DND-41 (cell line): ENCODE data around the gene IFI30.
A peak's percentile ranks its signal among the peaks of the same experiment; 100 is the strongest.

Experiments
- ATAC-seq: fragments of 200-7000 bp; cut with Tn5 transposase; 3 replicates; pipeline ENCODE4 v1.9.1; 2021; ENCODE audit warnings: low read depth; ENCODE audit not compliant: insufficient read depth
- DNase-seq: peaks from one replicate; pipeline ENCODE4 v3.0.0-alpha.2; 2020
- H2AFZ ChIP-seq: 2 replicates; pipeline ENCODE4 v1.6.0; 2012; ENCODE audit warnings: low read depth, low read length
- H3K27ac ChIP-seq: 2 replicates; pipeline ENCODE4 v1.5.1; 2012; ENCODE audit warnings: low read length, inconsistent platforms
- H3K27me3 ChIP-seq: fragments of 200-600 bp; sonication (generic); 2 replicates; pipeline ENCODE4 v1.6.0; 2012; ENCODE audit warnings: low read length, mild to moderate bottlenecking, inconsistent platforms; ENCODE audit not compliant: insufficient read depth, poor library complexity
- H3K36me3 ChIP-seq: 2 replicates; pipeline ENCODE4 v1.5.1; 2012; ENCODE audit warnings: low read length, inconsistent platforms; ENCODE audit not compliant: insufficient read depth
- H3K4me1 ChIP-seq: 2 replicates; pipeline ENCODE4 v1.5.1; 2012; ENCODE audit warnings: mild to moderate bottlenecking, low read length; ENCODE audit not compliant: insufficient read depth
- H3K4me2 ChIP-seq: 2 replicates; pipeline ENCODE4 v1.6.0; 2012; ENCODE audit warnings: mild to moderate bottlenecking, moderate library complexity, low read length, inconsistent platforms; ENCODE audit not compliant: insufficient read depth
- H3K4me3 ChIP-seq, 2 experiments: fragments of 200-600 bp in 1 of 2; shearing (Covaris generic) in 1 of 2; 2 replicates each; pipeline ENCODE4 v1.5.1; 2012 to 2016; ENCODE audit warnings: inconsistent platforms in 2 of 2, low read length in 2 of 2, mild to moderate bottlenecking in 2 of 2, low read depth in 1 of 2, moderate library complexity in 1 of 2
- H3K79me2 ChIP-seq: 2 replicates; pipeline ENCODE4 v1.6.0; 2012; ENCODE audit warnings: low read length, inconsistent platforms; ENCODE audit not compliant: insufficient read depth
- H3K9ac ChIP-seq: 2 replicates; pipeline ENCODE4 v1.6.0; 2012; ENCODE audit warnings: low read depth, mild to moderate bottlenecking, inconsistent platforms, low read length, moderate library complexity
- H3K9me3 ChIP-seq: 2 replicates; pipeline ENCODE4 v1.5.1; 2012; ENCODE audit warnings: low read length, moderate library complexity, mild to moderate bottlenecking, inconsistent platforms; ENCODE audit not compliant: insufficient read depth, severe bottlenecking
- H4K20me1 ChIP-seq: 2 replicates; pipeline ENCODE4 v1.6.0; 2012; ENCODE audit warnings: low read length; ENCODE audit not compliant: insufficient read depth
- CTCF ChIP-seq: IDR thresholded peaks from 2 replicates; pipeline ENCODE4 v1.5.1; 2012; ENCODE audit warnings: borderline replicate concordance, low read length, moderate library complexity, mild to moderate bottlenecking; ENCODE audit not compliant: poor library complexity, severe bottlenecking; ENCODE audit errors: extremely low read depth
- EZH2 ChIP-seq: IDR thresholded peaks from 3 replicates; pipeline ENCODE4 v1.6.1; 2012; ENCODE audit warnings: borderline replicate concordance, low read depth, mild to moderate bottlenecking, moderate library complexity, low read length, inconsistent platforms; ENCODE audit not compliant: severe bottlenecking

The IFI30 gene

GRCh38 chr19:18164072-18164471 lies 9.5 kb upstream of the IFI30 start:
- DNase-seq (no peak), ATAC-seq (no peak)
- peaks cover 9% of the 10 kb centered on the region for H4K20me1 ChIP-seq
- H3K36me3 ChIP-seq, result peaks cover 67% of the 10 kb centered on the region
- no peak overlapping the region for H2AFZ ChIP-seq
- no peak overlapping the region for H3K9ac ChIP-seq
- H3K27ac ChIP-seq, result no peak overlapping the region
- TF ChIP-seq CTCF (no peak), EZH2 (no peak)
- H3K27me3 ChIP-seq, result no peaks in the 10 kb centered on the region
- H3K4me1 ChIP-seq, result peaks cover 16% of the 10 kb centered on the region
- no peak overlapping the region for H3K4me3 ChIP-seq
- H3K79me2 ChIP-seq, result no peaks in the 10 kb centered on the region
- H3K4me2 ChIP-seq, result no peak overlapping the region
- H3K9me3 ChIP-seq, result no peaks in the 10 kb centered on the region

- Histone ChIP-seq H3K9me3 (no peaks in the 10 kb centered on the region), H3K79me2 (no peaks in the 10 kb centered on the region), H3K9ac (no peak overlapping the region), H4K20me1 (peaks cover 9% of the 10 kb centered on the region), H3K36me3 (peaks cover 62% of the 10 kb centered on the region), H3K27me3 (no peaks in the 10 kb centered on the region), H3K4me1 (peaks cover 8% of the 10 kb centered on the region), H2AFZ (no peak overlapping the region), H3K4me2 (no peak overlapping the region), H3K27ac (no peak overlapping the region), H3K4me3 (no peak overlapping the region)
- TF ChIP-seq CTCF (no peak), EZH2 (no peak)
- ATAC-seq (no peak), DNase-seq (no peak)
Measured at GRCh38 chr19:18165794-18166544, 7.6 kb upstream of the IFI30 start.

GRCh38 chr19:18167011-18167410 lies 6.6 kb upstream of the IFI30 start:
- Histone ChIP-seq H3K4me3 (no peak overlapping the region), H3K79me2 (no peaks in the 10 kb centered on the region), H2AFZ (no peak overlapping the region), H4K20me1 (peaks cover 2% of the 10 kb centered on the region; the same call in 1 of the 2 replicates), H3K4me1 (no peaks in the 10 kb centered on the region), H3K27ac (no peak overlapping the region), H3K9me3 (no peaks in the 10 kb centered on the region), H3K4me2 (no peak overlapping the region), H3K27me3 (no peaks in the 10 kb centered on the region), H3K9ac (no peak overlapping the region), H3K36me3 (peaks cover 56% of the 10 kb centered on the region)
- DNase-seq (no peak), ATAC-seq (no peak)
- TF ChIP-seq EZH2, result no peak

- no peaks in the 10 kb centered on the region for H3K27me3 ChIP-seq
- peaks cover 46% of the 10 kb centered on the region for H3K36me3 ChIP-seq
- no peak overlapping the region for H3K4me2 ChIP-seq
- DNase-seq, result peak; percentile 63
- peaks cover 3% of the 10 kb centered on the region for H3K4me1 ChIP-seq
- no peak overlapping the region for H2AFZ ChIP-seq
- TF ChIP-seq CTCF, result peak; percentile 80
- TF ChIP-seq EZH2, result no peak
- H3K9me3 ChIP-seq, result no peaks in the 10 kb centered on the region
- no peak overlapping the region for H3K27ac ChIP-seq
- ATAC-seq, result peak; percentile 95
- no peaks in the 10 kb centered on the region for H4K20me1 ChIP-seq
- H3K9ac ChIP-seq, result no peak overlapping the region
- no peaks in the 10 kb centered on the region for H3K79me2 ChIP-seq
- H3K4me3 ChIP-seq, result no peak overlapping the region
Measured at GRCh38 chr19:18167975-18168645, 5.5 kb upstream of the IFI30 start.
